Memory B cell (primary cell): Measurements from ENCODE around the gene SPHK2.
A peak's percentile ranks its signal among the peaks of the same experiment; 100 is the strongest.

Experiments
- ATAC-seq: fragments of 150-1000 bp; cut with Tn5 transposase; 2 replicates; pipeline ENCODE4 v1.10.0; 2021; ENCODE audit warnings: low read depth, mild to moderate bottlenecking, moderate library complexity
- DNase-seq, 2 donors: peaks; one replicate each; pipeline ENCODE4 v3.0.0; 2022; ENCODE audit warnings: low spot score in 2 of 2
- H3K27ac Mint-ChIP-seq: one replicate; pipeline ENCODE4 v1.8.0; 2022; ENCODE audit warnings: mild to moderate bottlenecking, moderate library complexity, mixed read lengths
- H3K27me3 Mint-ChIP-seq: one replicate; pipeline ENCODE4 v1.8.0; 2022; ENCODE audit warnings: mixed read lengths
- H3K36me3 Mint-ChIP-seq: one replicate; pipeline ENCODE4 v1.8.0; 2022; ENCODE audit warnings: mild to moderate bottlenecking, mixed read lengths
- H3K4me1 Mint-ChIP-seq: one replicate; pipeline ENCODE4 v1.8.0; 2022; ENCODE audit warnings: mixed read lengths
- H3K4me3 Mint-ChIP-seq: one replicate; pipeline ENCODE4 v1.8.0; 2022; ENCODE audit warnings: mild to moderate bottlenecking, moderate library complexity, mixed read lengths
- H3K9me3 Mint-ChIP-seq: one replicate; pipeline ENCODE4 v1.8.0; 2022; ENCODE audit warnings: mixed read lengths

The SPHK2 gene

DNA sequence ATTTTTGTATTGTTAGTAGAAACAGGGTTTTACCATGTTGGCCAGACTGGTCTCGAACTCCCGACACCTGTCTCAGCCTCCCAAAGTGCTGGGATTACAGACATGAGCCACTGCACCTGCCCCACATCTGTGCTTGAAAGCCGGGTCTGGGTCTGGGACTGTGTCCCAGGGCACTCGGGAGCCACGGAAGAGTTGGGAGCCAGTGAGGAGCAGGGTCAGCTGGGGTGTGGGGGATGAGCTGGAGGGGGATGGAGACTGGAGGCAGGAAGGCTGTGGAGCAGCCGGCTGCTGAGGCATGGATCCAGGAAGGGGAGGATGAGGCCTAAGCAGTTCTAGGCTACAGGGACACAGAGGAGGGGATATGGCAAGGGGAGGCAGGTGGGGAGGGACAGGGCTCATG is 23.5 kb upstream of the SPHK2 start:
- Mint-ChIP-seq H3K4me3 (no peak overlapping the region), H3K4me1 (peaks cover 13% of the 10 kb centered on the region), H3K27ac (no peak overlapping the region), H3K27me3 (peaks cover 5% of the 10 kb centered on the region), H3K36me3 (peaks cover 2% of the 10 kb centered on the region), H3K9me3 (no peaks in the 10 kb centered on the region)
- ATAC-seq (no peak), DNase-seq (no peak)

GRCh38 chr19:48596237-48596636 is 23.1 kb upstream of the SPHK2 start:
- H3K4me1 Mint-ChIP-seq = peaks cover 13% of the 10 kb centered on the region
- no peak overlapping the region for H3K27ac Mint-ChIP-seq
- H3K27me3 Mint-ChIP-seq = peaks cover 5% of the 10 kb centered on the region
- peaks cover 2% of the 10 kb centered on the region for H3K36me3 Mint-ChIP-seq
- no peaks in the 10 kb centered on the region for H3K9me3 Mint-ChIP-seq
- ATAC-seq (no peak), DNase-seq (no peak)
- no peak overlapping the region for H3K4me3 Mint-ChIP-seq

DNA sequence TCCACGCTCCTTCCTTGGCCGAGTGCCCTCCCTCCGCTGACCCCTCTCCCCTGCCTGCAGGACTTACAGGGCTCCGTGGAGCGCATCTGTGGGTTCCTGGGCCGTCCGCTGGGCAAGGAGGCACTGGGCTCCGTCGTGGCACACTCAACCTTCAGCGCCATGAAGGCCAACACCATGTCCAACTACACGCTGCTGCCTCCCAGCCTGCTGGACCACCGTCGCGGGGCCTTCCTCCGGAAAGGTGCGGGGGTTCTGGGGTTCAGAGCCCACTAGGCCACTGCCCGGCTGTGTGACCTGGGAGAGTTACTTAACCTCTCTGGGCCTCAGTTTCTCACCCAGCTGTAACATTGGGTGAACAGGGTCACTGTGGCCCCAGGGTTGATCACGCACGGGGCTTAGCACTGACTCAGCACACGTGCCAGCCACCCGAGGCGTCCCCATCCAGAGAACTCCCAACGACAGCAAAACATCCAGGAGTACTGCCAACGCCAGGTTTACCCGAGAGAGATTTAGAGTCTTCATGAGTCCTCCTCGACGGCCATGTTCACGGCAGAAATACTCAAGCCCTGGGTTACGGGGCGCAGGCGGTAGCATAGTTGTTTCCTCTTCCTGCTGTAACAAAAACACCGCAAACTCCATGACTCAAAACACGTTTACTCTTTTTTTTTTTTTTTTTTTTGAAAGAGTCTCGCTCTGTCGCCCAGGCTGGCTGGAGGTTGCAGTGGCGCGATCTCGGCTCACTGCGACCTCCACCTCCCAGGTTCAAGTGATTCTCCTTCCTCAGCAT is 22.4 kb upstream of the SPHK2 start:
- Mint-ChIP-seq H3K4me3 (peak overlapping the region; percentile 68), H3K36me3 (peaks cover 2% of the 10 kb centered on the region), H3K27me3 (peaks cover 5% of the 10 kb centered on the region), H3K9me3 (no peaks in the 10 kb centered on the region), H3K4me1 (peaks cover 11% of the 10 kb centered on the region), H3K27ac (peak overlapping the region; percentile 76)
- peak; percentile 95 for ATAC-seq
- DNase-seq = peak in 1 of 2 donors; percentile 44

- H3K9me3 Mint-ChIP-seq = no peaks in the 10 kb centered on the region
- ATAC-seq (no peak), DNase-seq (no peak)
- peak overlapping the region; percentile 42 for H3K27ac Mint-ChIP-seq
- peaks cover 2% of the 10 kb centered on the region for H3K36me3 Mint-ChIP-seq
- peaks cover 8% of the 10 kb centered on the region for H3K4me1 Mint-ChIP-seq
- peaks cover 5% of the 10 kb centered on the region for H3K27me3 Mint-ChIP-seq
- no peak overlapping the region for H3K4me3 Mint-ChIP-seq
Measured at GRCh38 chr19:48598996-48599700, 20.2 kb upstream of the SPHK2 start.

- peaks cover 5% of the 10 kb centered on the region for H3K27me3 Mint-ChIP-seq
- H3K4me1 Mint-ChIP-seq = peaks cover 6% of the 10 kb centered on the region
- H3K36me3 Mint-ChIP-seq = peaks cover 2% of the 10 kb centered on the region
Measured at GRCh38 chr19:48600679-48601417, 18.5 kb upstream of the SPHK2 start.

GRCh38 chr19:48603001-48603400 is 16.3 kb upstream of the SPHK2 start:
- peaks cover 2% of the 10 kb centered on the region for H3K36me3 Mint-ChIP-seq
- DNase-seq (no peak), ATAC-seq (no peak)
- peaks cover 5% of the 10 kb centered on the region for H3K27me3 Mint-ChIP-seq
- no peak overlapping the region for H3K27ac Mint-ChIP-seq
- H3K9me3 Mint-ChIP-seq = no peaks in the 10 kb centered on the region
- peaks cover 3% of the 10 kb centered on the region for H3K4me1 Mint-ChIP-seq
- H3K4me3 Mint-ChIP-seq = no peak overlapping the region

More at GRCh38 chr19:48600679-48601417, 18.5 kb upstream of the SPHK2 start:
- Mint-ChIP-seq H3K27ac (no peak overlapping the region), H3K9me3 (no peaks in the 10 kb centered on the region), H3K4me3 (no peak overlapping the region)
- no peak for ATAC-seq
- no peak for DNase-seq

- DNase-seq (no peak), ATAC-seq (no peak)
- no peak overlapping the region for H3K27ac Mint-ChIP-seq
- no peaks in the 10 kb centered on the region for H3K9me3 Mint-ChIP-seq
- peaks cover 5% of the 10 kb centered on the region for H3K27me3 Mint-ChIP-seq
- H3K4me3 Mint-ChIP-seq = no peak overlapping the region
- H3K36me3 Mint-ChIP-seq = peaks cover 2% of the 10 kb centered on the region
- peaks cover 3% of the 10 kb centered on the region for H3K4me1 Mint-ChIP-seq
Measured at GRCh38 chr19:48603449-48603848, 15.9 kb upstream of the SPHK2 start.

GRCh38 chr19:48603850-48604249 is 15.5 kb upstream of the SPHK2 start:
- Mint-ChIP-seq H3K27ac (no peak overlapping the region), H3K27me3 (peaks cover 2% of the 10 kb centered on the region), H3K4me1 (peaks cover 3% of the 10 kb centered on the region), H3K36me3 (no peaks in the 10 kb centered on the region), H3K4me3 (no peak overlapping the region), H3K9me3 (no peaks in the 10 kb centered on the region)
- ATAC-seq (no peak), DNase-seq (no peak)

DNA sequence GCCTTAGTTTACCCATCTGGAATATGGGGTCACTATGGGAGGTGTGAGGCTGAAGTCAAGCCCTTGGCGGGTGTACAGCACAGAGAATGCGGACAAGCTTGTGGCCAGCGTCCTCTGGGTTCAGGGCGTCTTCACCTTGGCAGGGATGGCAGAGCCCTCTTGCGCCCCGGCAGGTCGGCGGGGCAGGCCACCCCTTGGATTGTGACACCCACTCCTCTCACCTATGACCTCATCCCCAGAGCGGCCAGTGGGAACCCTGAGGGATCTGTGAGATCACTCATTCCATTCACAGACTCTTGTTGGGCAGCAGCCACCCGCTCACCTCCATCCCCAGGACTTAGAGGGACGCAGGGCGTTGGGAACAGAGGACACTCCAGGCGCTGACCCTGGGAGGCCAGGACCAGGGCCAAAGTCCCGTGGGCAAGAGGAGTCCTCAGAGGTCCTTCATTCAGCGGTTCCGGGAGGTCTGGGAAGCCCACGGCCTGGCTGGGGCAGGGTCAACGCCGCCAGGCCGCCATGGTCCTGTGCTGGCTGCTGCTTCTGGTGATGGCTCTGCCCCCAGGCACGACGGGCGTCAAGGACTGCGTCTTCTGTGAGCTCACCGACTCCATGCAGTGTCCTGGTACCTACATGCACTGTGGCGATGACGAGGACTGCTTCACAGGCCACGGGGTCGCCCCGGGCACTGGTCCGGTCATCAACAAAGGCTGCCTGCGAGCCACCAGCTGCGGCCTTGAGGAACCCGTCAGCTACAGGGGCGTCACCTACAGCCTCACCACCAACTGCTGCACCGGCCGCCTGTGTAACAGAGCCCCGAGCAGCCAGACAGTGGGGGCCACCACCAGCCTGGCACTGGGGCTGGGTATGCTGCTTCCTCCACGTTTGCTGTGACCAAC is 12.6 kb upstream of the SPHK2 start, which contains the start of gene SPACA4:
Gene SPACA4 (plus strand): TSS at position 280 of the 896 bp plus-strand sequence. CDS start 237 bp downstream, at position 517.
- ATAC-seq (no peak), DNase-seq (no peak)
- Mint-ChIP-seq H3K27me3 (no peaks in the 10 kb centered on the region), H3K27ac (no peak within 1 kb of the TSS), H3K4me3 (no peak within 1 kb of the TSS), H3K36me3 (no peaks in the 10 kb centered on the region), H3K9me3 (no peaks in the 10 kb centered on the region), H3K4me1 (peaks cover 5% of the 10 kb centered on the region)

DNA sequence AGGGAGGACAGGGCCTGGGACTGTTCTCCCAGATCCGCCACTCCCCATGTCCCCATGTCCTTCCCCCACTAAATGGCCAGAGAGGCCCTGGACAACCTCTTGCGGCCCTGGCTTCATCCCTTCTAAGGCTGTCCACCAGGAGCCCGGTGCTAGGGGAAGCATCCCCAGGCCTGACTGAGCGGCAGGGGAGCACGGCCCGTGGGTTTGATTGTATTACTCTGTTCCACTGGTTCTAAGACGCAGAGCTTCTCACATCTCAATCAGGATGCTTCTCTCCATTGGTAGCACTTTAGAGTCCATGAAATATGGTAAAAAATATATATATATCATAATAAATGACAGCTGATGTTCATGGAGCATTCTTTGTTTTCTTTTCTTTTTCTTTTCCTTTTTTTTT is 11.9 kb upstream of the SPHK2 start:
- no peaks in the 10 kb centered on the region for H3K36me3 Mint-ChIP-seq
- no peak for ATAC-seq

GRCh38 chr19:48608798-48609263 is 10.5 kb upstream of the SPHK2 start:
- H3K4me3 Mint-ChIP-seq = peak overlapping the region; percentile 63
- H3K27ac Mint-ChIP-seq = peak overlapping the region; percentile 54
- H3K27me3 Mint-ChIP-seq = no peaks in the 10 kb centered on the region
- DNase-seq = peak; percentile 63 to 70
- peaks cover 7% of the 10 kb centered on the region for H3K4me1 Mint-ChIP-seq
- H3K9me3 Mint-ChIP-seq = no peaks in the 10 kb centered on the region
- ATAC-seq = peak; percentile 97
- H3K36me3 Mint-ChIP-seq = no peaks in the 10 kb centered on the region

More for the DNA sequence above, 11.9 kb upstream of the SPHK2 start:
- H3K27ac Mint-ChIP-seq = no peak overlapping the region
- no peaks in the 10 kb centered on the region for H3K27me3 Mint-ChIP-seq
- H3K9me3 Mint-ChIP-seq = no peaks in the 10 kb centered on the region
- H3K4me3 Mint-ChIP-seq = no peak overlapping the region
- no peak for DNase-seq
- H3K4me1 Mint-ChIP-seq = peaks cover 5% of the 10 kb centered on the region

DNA sequence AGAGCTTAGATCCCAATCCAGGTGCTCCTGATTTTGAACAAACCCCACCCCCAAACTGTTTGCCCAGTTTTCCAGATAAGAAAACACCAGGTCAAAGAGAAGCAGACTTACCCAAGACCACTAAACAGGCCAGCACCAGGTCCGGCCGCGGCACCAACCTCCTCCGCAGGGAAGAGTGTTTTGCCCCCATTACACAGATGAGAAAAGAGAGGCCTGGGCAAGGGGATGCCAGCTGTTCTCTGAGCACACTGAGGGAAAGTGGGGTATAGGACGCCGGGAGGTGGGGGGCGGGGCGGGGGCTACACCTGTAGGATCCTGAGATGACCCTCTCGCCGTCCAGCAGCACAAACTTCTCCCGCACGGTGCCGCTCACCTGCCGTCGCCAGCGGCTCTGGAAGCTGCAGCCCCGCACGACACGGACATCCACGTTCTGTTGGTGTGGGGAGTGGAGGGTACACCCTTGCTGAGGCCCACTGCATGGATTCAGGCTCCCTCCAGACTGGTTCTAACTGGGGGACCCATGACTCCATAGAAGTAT is 9.7 kb upstream of the SPHK2 start:
- Mint-ChIP-seq H3K27ac (no peak overlapping the region), H3K4me1 (peaks cover 7% of the 10 kb centered on the region), H3K36me3 (no peaks in the 10 kb centered on the region), H3K9me3 (no peaks in the 10 kb centered on the region), H3K4me3 (no peak overlapping the region), H3K27me3 (no peaks in the 10 kb centered on the region)
- ATAC-seq (no peak), DNase-seq (no peak)

DNA sequence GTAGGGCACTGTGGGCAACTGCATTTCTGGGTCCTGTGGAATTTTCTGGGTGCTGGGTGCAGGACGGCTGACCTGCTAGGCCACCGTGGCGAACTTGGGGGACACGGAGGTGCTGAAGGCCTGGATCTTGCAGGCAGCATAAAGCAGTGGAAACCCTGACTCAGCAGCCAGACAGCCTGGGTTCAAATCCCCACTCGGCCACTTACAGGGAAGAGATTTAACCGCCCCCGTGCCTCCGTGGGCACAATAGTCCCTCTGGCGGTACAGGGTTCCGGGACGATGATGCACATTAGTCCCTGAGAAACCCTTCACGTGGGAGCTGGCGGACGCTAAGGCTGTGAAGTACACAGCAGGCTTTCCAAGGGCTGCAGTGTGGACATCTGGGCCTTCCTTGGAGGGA is 7.4 kb upstream of the SPHK2 start:
- peaks cover 16% of the 10 kb centered on the region for H3K4me1 Mint-ChIP-seq
- no peak overlapping the region for H3K4me3 Mint-ChIP-seq
- H3K36me3 Mint-ChIP-seq = peaks cover 10% of the 10 kb centered on the region
- H3K27me3 Mint-ChIP-seq = no peaks in the 10 kb centered on the region
- no peak overlapping the region for H3K27ac Mint-ChIP-seq
- H3K9me3 Mint-ChIP-seq = no peaks in the 10 kb centered on the region
- DNase-seq (no peak), ATAC-seq (no peak)
